CD4-positive, alpha-beta T cell treated with Interferon alpha-2 for 1 hour (primary cell): ENCODE measurements around the gene BLTP1.
A peak's percentile ranks its signal among the peaks of the same experiment; 100 is the strongest.
"Not testable (repeated sequence)": the region's sequence is repeated elsewhere in the genome, so short reads cannot be mapped to it uniquely, and the experiment has no call there.

Source experiments
- DNase-seq, 2 donors: peaks; one replicate each; pipeline ENCODE4 v3.0.0-alpha.2; 2020 to 2022

Gene BLTP1

GRCh38 chr4:122151982-122152710, at the start of gene BLTP1:
Gene BLTP1 (plus strand): TSS chr4:122152331. CDS start chr4:122170648, 18,317 bp downstream.
- DNase-seq: peak; percentile 89 to 92

- DNase-seq: no peak
These were observed 47.9 kb upstream of the BLTP1 start for GRCh38 chr4:122104184-122104583.

GRCh38 chr4:122107680-122108079, 44.5 kb upstream of the BLTP1 start:
- DNase-seq: no peak

GRCh38 chr4:122110304-122110703, 41.8 kb upstream of the BLTP1 start:
- not testable (repeated sequence) for DNase-seq

- peak in 1 of 2 donors; percentile 41 for DNase-seq
These were observed 34.4 kb upstream of the BLTP1 start for GRCh38 chr4:122117743-122118142.

- no peak for DNase-seq
These were observed 33.9 kb upstream of the BLTP1 start for GRCh38 chr4:122118243-122118642.

GRCh38 chr4:122119739-122120138, 32.4 kb upstream of the BLTP1 start:
- DNase-seq: no peak

- DNase-seq: no peak
These were observed 30.5 kb upstream of the BLTP1 start for GRCh38 chr4:122121593-122121992.

- no peak for DNase-seq
These were observed 30.0 kb upstream of the BLTP1 start for GRCh38 chr4:122122083-122122482.

GRCh38 chr4:122129061-122129460, 23.1 kb upstream of the BLTP1 start:
- no peak for DNase-seq

GRCh38 chr4:122131562-122132157, 20.5 kb upstream of the BLTP1 start:
- peak in 1 of 2 donors; percentile 48 for DNase-seq

GRCh38 chr4:122132891-122133290, 19.2 kb upstream of the BLTP1 start:
- DNase-seq: no peak

- DNase-seq: no peak
These were observed 13.0 kb upstream of the BLTP1 start for GRCh38 chr4:122139139-122139538.

- DNase-seq: no peak
These were observed 11.3 kb upstream of the BLTP1 start for GRCh38 chr4:122140834-122141233.

- no peak for DNase-seq
These were observed 9.4 kb upstream of the BLTP1 start for GRCh38 chr4:122142687-122143086.

GRCh38 chr4:122146652-122147051, 5.5 kb upstream of the BLTP1 start:
- DNase-seq: no peak

GRCh38 chr4:122150931-122151330, 1.2 kb upstream of the BLTP1 start:
- DNase-seq: peak; percentile 1 to 50

GRCh38 chr4:122152711-122153226, 638 bp downstream of the BLTP1 start:
- peak; percentile 23 to 53 for DNase-seq

GRCh38 chr4:122156819-122157218, 4.7 kb downstream of the BLTP1 start:
- peak in 1 of 2 donors; percentile 30 for DNase-seq

GRCh38 chr4:122163301-122163700, 11.2 kb downstream of the BLTP1 start:
- no peak for DNase-seq

- DNase-seq: no peak
These were observed 11.6 kb downstream of the BLTP1 start for GRCh38 chr4:122163767-122164166.

- no peak for DNase-seq
These were observed 15.2 kb downstream of the BLTP1 start for GRCh38 chr4:122167369-122167768.

- DNase-seq: no peak
These were observed 18.6 kb downstream of the BLTP1 start for GRCh38 chr4:122170775-122171174.

- DNase-seq: no peak
These were observed 19.2 kb downstream of the BLTP1 start for GRCh38 chr4:122171323-122171722.
